HepG2 (cell line): Measurements from ENCODE around the gene SLC2A8. TPM values are rescaled to one million over a fixed set of nuclear protein-coding genes. Genes with fewer than 3 reads are reported as not detected.
A peak's percentile ranks its signal among the peaks of the same experiment; 100 is the strongest.

Experiments
- ATF6 ChIP-seq: sonication (generic); formaldehyde crosslinking; conservative IDR thresholded peaks from 2 replicates; pipeline ENCODE4 v1.4.0; 2020; ENCODE audit warnings: missing genetic modification reagents
- CEBPG ChIP-seq: IDR thresholded peaks from 2 replicates; pipeline ENCODE4 v1.6.1; 2016
- CREM ChIP-seq, 2 experiments: sonication (generic) in 1 of 2; formaldehyde crosslinking in 1 of 2; IDR thresholded peaks; 2 replicates each; pipeline versions ENCODE4 v1.4.0 to v1.6.1; 2016 to 2020; ENCODE audit warnings: antibody characterized with exemption in 1 of 2, mild to moderate bottlenecking in 1 of 2, missing genetic modification reagents in 1 of 2
- FOXJ3 ChIP-seq: sonication (generic); formaldehyde crosslinking; IDR thresholded peaks from 2 replicates; pipeline ENCODE4 v1.4.0; 2020; ENCODE audit warnings: missing genetic modification reagents, mild to moderate bottlenecking, borderline replicate concordance
- HNRNPL ChIP-seq: fragments of 200-400 bp; formaldehyde crosslinking; IDR thresholded peaks from 2 replicates; pipeline ENCODE4 v1.6.1; 2017; ENCODE audit warnings: mild to moderate bottlenecking, low read depth, low read length
- JUNB ChIP-seq: sonication (generic); formaldehyde crosslinking; IDR thresholded peaks from 2 replicates; pipeline ENCODE4 v1.8.0; 2022; ENCODE audit warnings: missing genetic modification reagents, mild to moderate bottlenecking, borderline replicate concordance
- MED1 ChIP-seq: sonication (generic); formaldehyde crosslinking; IDR thresholded peaks from 2 replicates; pipeline ENCODE4 v1.4.0; 2020; ENCODE audit warnings: missing genetic modification reagents
- MEIS2 ChIP-seq: sonication (generic); formaldehyde crosslinking; IDR thresholded peaks from 2 replicates; pipeline ENCODE4 v1.9.0; 2021; ENCODE audit warnings: mild to moderate bottlenecking, missing genetic modification reagents
- MIXL1 ChIP-seq: IDR thresholded peaks from 2 replicates; pipeline ENCODE4 v1.6.1; 2016
- NFKB2 ChIP-seq: sonication (generic); formaldehyde crosslinking; IDR thresholded peaks from 2 replicates; pipeline ENCODE4 v1.4.0; 2020; ENCODE audit warnings: missing genetic modification reagents, borderline replicate concordance
- PHF21A ChIP-seq: sonication (generic); formaldehyde crosslinking; IDR thresholded peaks from 2 replicates; pipeline ENCODE4 v1.5.0; 2020; ENCODE audit warnings: mild to moderate bottlenecking, missing genetic modification reagents
- POGZ ChIP-seq: sonication (generic); formaldehyde crosslinking; IDR thresholded peaks from 2 replicates; pipeline ENCODE4 v1.4.0; 2020; ENCODE audit warnings: mild to moderate bottlenecking, missing genetic modification reagents
- PRDM10 ChIP-seq: sonication (generic); formaldehyde crosslinking; IDR thresholded peaks from 2 replicates; pipeline ENCODE4 v1.4.0; 2020; ENCODE audit warnings: low read depth, missing genetic modification reagents
- RFX1 ChIP-seq: fragments of 450-650 bp; IDR thresholded peaks from 2 replicates; pipeline ENCODE4 v1.6.1; 2017
- RXRA ChIP-seq: sonication (generic); formaldehyde crosslinking; IDR thresholded peaks from 2 replicates; pipeline ENCODE4 v1.5.1; 2020; ENCODE audit warnings: missing genetic modification reagents
- SP4 ChIP-seq: sonication (generic); formaldehyde crosslinking; IDR thresholded peaks from 2 replicates; pipeline ENCODE4 v1.8.1; 2023; ENCODE audit warnings: mild to moderate bottlenecking, missing genetic modification reagents
- TARDBP ChIP-seq: sonication (generic); formaldehyde crosslinking; IDR thresholded peaks from 2 replicates; pipeline ENCODE4 v1.8.0; 2022; ENCODE audit warnings: mild to moderate bottlenecking, missing genetic modification reagents
- TBX2 ChIP-seq: sonication (generic); formaldehyde crosslinking; IDR thresholded peaks from 2 replicates; pipeline ENCODE4 v1.5.0; 2020; ENCODE audit warnings: missing genetic modification reagents, mild to moderate bottlenecking, borderline replicate concordance
- TMF1 ChIP-seq: sonication (generic); formaldehyde crosslinking; IDR thresholded peaks from 2 replicates; pipeline ENCODE4 v1.8.1; 2022; ENCODE audit warnings: low read depth, missing genetic modification reagents
- ZNF142 ChIP-seq: sonication (generic); formaldehyde crosslinking; IDR thresholded peaks from 2 replicates; pipeline ENCODE4 v1.4.0; 2020; ENCODE audit warnings: missing genetic modification reagents
- ZNF670 ChIP-seq: sonication (generic); formaldehyde crosslinking; IDR thresholded peaks from 2 replicates; pipeline ENCODE4 v1.8.0; 2022; ENCODE audit warnings: mild to moderate bottlenecking, missing genetic modification reagents, borderline replicate concordance
- polyA plus RNA-seq, 8 experiments: library from polyadenylated mRNA; depleted of rRNA in 3 of 8; stranded (reverse) in 7 of 8; unstranded in 1 of 8; fragments of >200 nt; fragmentation: Illumina TruSeq in 4 of 8; extraction: Trizol in 4 of 8; gene quantifications; 2 replicates each; pipeline versions ENCODE4 v1.2.1 to v1.2.3, GENCODE V29; 2011 to 2016; ENCODE audit warnings: low read depth in 4 of 8, missing spikeins in 1 of 8, mixed read lengths in 1 of 8; ENCODE audit not compliant: insufficient read depth in 1 of 8
- total RNA-seq, 5 experiments: library from RNA; depleted of rRNA; stranded (reverse); fragments of >200 nt; fragmentation: Illumina TruSeq; extraction: Trizol; gene quantifications; 2 replicates each; pipeline ENCODE4 v1.2.3, GENCODE V29; 2016; ENCODE audit warnings: low read depth in 1 of 5

Gene SLC2A8
- total and polyA plus RNA-seq, 2 of the 13 experiments (the other 11 are each of a cell fraction or from before 2014, with no cell fraction given), result 22.6 to 48.6 TPM

- peak; percentile 49; the same call in 1 of the 2 replicates for TF ChIP-seq PRDM10 (CRISPR knock-in tag)
- TF ChIP-seq ZNF142 (CRISPR knock-in tag), result no peak
- TF ChIP-seq RFX1, result no peak
- TF ChIP-seq POGZ (CRISPR knock-in tag), result peak; percentile 81
- peak; percentile 66; the same call in 1 of the 2 replicates for TF ChIP-seq MIXL1 (CRISPR knock-in tag)
- TF ChIP-seq CREM (IDR thresholded peaks at IDR 0.05), result peak; percentile 90
- no peak for TF ChIP-seq CREM (CRISPR knock-in tag; IDR thresholded peaks at IDR 0.05)
- TF ChIP-seq TMF1 (CRISPR knock-in tag), result no peak
- peak; percentile 78 for TF ChIP-seq SP4 (CRISPR knock-in tag)
- peak; percentile 95 for TF ChIP-seq RXRA
- peak; percentile 71; the same call in 1 of the 2 replicates for TF ChIP-seq ZNF670 (CRISPR knock-in tag)
- TF ChIP-seq FOXJ3 (CRISPR knock-in tag), result peak; percentile 34; the same call in 1 of the 2 replicates
- peak; percentile 86; the same call in 1 of the 2 replicates for TF ChIP-seq HNRNPL
- peak; percentile 87 for TF ChIP-seq TBX2 (CRISPR knock-in tag)
- TF ChIP-seq JUNB (CRISPR knock-in tag), result peak; percentile 92
- TF ChIP-seq MED1 (CRISPR knock-in tag), result peak; percentile 90
- peak; percentile 90 for TF ChIP-seq PHF21A (CRISPR knock-in tag)
- peak; percentile 58; the same call in 1 of the 2 replicates for TF ChIP-seq TARDBP (CRISPR knock-in tag)
- TF ChIP-seq MEIS2, result peak; percentile 97
- peak; percentile 42; the same call in 1 of the 2 replicates for TF ChIP-seq CEBPG (CRISPR knock-in tag)
- TF ChIP-seq ATF6 (CRISPR knock-in tag), result no peak
- TF ChIP-seq NFKB2 (CRISPR knock-in tag), result peak; percentile 55; the same call in 1 of the 2 replicates
These were observed 6.4 kb upstream of the SLC2A8 start (continued) for GRCh38 chr9:127390563-127390962.
